ENCODE results near the gene SVIL.
A peak's percentile ranks its signal among the peaks of the same experiment; 100 is the strongest.
"Not testable (repeated sequence)": the region's sequence is repeated elsewhere in the genome, so short reads cannot be mapped to it uniquely, and the experiment has no call there.

Gene SVIL

DNA sequence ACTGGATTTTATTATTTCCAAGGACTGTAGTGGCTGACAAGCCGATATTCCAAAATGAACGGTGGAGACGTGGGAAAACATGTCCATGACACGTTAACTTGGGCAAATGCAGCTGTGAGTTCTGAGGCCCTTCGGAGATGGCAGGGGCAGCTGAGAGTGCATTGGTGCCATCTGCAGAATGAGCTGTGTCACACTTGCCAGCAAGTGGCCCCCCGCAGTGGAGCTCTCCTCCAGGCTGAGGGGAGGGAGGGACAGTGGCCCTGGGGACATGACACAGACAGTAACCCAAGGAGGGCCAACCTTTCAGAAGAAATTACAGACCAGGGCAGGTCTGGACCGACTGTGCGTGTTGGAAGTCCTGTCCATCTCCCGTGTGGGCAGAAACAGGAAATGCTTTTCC lies 139.4 kb downstream of the SVIL start:
- no peak for DNase-seq (ENCODE audit: low read depth)
- TF ChIP-seq, protein P1, sequence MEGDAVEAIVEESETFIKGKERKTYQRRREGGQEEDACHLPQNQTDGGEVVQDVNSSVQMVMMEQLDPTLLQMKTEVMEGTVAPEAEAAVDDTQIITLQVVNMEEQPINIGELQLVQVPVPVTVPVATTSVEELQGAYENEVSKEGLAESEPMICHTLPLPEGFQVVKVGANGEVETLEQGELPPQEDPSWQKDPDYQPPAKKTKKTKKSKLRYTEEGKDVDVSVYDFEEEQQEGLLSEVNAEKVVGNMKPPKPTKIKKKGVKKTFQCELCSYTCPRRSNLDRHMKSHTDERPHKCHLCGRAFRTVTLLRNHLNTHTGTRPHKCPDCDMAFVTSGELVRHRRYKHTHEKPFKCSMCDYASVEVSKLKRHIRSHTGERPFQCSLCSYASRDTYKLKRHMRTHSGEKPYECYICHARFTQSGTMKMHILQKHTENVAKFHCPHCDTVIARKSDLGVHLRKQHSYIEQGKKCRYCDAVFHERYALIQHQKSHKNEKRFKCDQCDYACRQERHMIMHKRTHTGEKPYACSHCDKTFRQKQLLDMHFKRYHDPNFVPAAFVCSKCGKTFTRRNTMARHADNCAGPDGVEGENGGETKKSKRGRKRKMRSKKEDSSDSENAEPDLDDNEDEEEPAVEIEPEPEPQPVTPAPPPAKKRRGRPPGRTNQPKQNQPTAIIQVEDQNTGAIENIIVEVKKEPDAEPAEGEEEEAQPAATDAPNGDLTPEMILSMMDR (IDR thresholded peaks at IDR 0.05; ENCODE audit: low read depth, low read length, missing control alignments) = no peak
- H3K4me3 ChIP-seq (ENCODE audit: low read depth, low read length) = no peak overlapping the region
- in situ Hi-C loops (cut with HindIII; ENCODE audit: low sequenced_read_pairs) = no loop called here

GRCh38 chr10:29493697-29494096 lies 141.1 kb downstream of the SVIL start:
- TF ChIP-seq, protein P1 (IDR thresholded peaks at IDR 0.05; ENCODE audit: low read depth, low read length, missing control alignments) = no peak
- no peak for DNase-seq (ENCODE audit: low read depth)
- H3K4me3 ChIP-seq (ENCODE audit: low read depth, low read length) = no peak overlapping the region
- in situ Hi-C loops (cut with HindIII; ENCODE audit: low sequenced_read_pairs) = no loop called here

GRCh38 chr10:29492774-29493173 lies 142.0 kb downstream of the SVIL start:
- TF ChIP-seq, protein P1 (IDR thresholded peaks at IDR 0.05; ENCODE audit: low read depth, low read length, missing control alignments) = no peak
- H3K4me3 ChIP-seq (ENCODE audit: low read depth, low read length) = no peak overlapping the region
- DNase-seq (ENCODE audit: low read depth) = no peak
- in situ Hi-C loops (cut with HindIII; ENCODE audit: low sequenced_read_pairs) = no loop called here

DNA sequence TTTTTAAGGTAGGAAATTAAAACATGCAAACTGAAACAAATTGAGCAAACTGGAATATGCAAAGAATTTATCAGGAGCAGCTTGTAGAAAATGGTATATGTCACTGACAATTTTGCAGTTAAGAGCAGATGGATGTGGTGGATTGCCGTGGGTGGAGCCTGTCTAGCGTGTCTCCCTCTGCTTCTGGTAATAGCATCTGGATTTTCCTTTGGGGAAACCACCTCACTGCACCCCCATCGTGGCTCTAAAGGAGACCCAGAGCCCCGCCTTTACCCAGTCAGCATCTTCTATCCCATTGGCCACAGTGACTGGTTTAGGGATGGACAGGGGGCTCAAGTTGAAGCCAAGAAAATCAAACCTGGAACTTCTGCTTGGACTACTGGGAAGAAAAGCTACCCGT lies 142.9 kb downstream of the SVIL start:
- in situ Hi-C loops (cut with HindIII; ENCODE audit: low sequenced_read_pairs) = no loop called here
- no peak for DNase-seq (ENCODE audit: low read depth)
- TF ChIP-seq, protein P1 (IDR thresholded peaks at IDR 0.05; ENCODE audit: low read depth, low read length, missing control alignments) = no peak
- no peak overlapping the region for H3K4me3 ChIP-seq (ENCODE audit: low read depth, low read length)

DNA sequence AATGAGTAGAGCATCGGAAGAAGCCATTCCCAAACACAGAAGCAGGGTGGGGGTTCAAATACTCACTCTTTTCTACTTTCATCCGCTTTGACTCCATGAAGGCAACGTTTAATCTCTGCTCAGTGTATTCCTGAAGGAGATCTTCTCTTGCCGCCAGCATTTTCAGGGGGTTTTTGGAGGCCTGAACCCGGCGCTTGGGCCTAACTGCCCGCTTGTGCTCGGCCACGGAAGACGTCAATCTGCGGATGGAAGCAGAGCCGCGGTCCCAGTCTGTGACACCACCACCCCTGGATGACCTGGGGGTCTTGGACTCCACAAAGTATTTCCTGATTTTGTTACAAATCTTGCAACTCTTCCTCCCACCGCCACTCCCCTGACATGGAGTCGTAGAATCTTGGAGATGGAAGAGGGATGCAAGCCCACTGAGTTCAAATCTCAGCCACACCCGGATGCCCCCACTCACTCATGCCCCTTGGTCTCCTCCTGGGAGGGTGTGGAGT lies 143.9 kb downstream of the SVIL start:
- H3K4me3 ChIP-seq (ENCODE audit: low read depth, low read length); in situ Hi-C loops (cut with HindIII; ENCODE audit: low sequenced_read_pairs); DNase-seq (ENCODE audit: low read depth): not testable (repeated sequence)

DNA sequence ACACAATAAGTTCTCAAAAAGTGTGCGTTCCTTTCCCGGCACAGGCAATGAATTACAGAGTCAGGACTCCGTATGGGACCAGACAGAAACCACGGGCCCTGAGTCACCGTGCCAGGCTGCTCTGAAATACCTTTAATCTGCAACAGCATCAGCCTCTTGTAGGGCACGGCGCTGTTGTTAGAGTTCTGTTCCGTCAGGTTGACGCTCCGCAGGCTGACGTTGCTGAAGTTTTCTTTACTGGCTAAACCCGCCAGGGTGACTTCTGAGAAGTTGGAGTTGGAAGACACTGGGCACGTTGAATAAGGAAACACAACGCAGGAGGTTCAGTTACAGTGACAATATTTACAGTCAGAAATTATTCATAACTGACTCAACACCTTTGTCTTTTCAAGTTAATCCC lies 146.3 kb downstream of the SVIL start:
- in situ Hi-C loops (cut with HindIII; ENCODE audit: low sequenced_read_pairs); H3K4me3 ChIP-seq (ENCODE audit: low read depth, low read length); DNase-seq (ENCODE audit: low read depth): not testable (repeated sequence)

- H3K4me3 ChIP-seq (ENCODE audit: low read depth, low read length); DNase-seq (ENCODE audit: low read depth); in situ Hi-C loops (cut with HindIII; ENCODE audit: low sequenced_read_pairs): not testable (repeated sequence)
- TF ChIP-seq, protein P1 (IDR thresholded peaks at IDR 0.05; ENCODE audit: low read depth, low read length, missing control alignments) = peak; percentile 34
These were observed 146.9 kb downstream of the SVIL start for GRCh38 chr10:29487884-29488266.

DNA sequence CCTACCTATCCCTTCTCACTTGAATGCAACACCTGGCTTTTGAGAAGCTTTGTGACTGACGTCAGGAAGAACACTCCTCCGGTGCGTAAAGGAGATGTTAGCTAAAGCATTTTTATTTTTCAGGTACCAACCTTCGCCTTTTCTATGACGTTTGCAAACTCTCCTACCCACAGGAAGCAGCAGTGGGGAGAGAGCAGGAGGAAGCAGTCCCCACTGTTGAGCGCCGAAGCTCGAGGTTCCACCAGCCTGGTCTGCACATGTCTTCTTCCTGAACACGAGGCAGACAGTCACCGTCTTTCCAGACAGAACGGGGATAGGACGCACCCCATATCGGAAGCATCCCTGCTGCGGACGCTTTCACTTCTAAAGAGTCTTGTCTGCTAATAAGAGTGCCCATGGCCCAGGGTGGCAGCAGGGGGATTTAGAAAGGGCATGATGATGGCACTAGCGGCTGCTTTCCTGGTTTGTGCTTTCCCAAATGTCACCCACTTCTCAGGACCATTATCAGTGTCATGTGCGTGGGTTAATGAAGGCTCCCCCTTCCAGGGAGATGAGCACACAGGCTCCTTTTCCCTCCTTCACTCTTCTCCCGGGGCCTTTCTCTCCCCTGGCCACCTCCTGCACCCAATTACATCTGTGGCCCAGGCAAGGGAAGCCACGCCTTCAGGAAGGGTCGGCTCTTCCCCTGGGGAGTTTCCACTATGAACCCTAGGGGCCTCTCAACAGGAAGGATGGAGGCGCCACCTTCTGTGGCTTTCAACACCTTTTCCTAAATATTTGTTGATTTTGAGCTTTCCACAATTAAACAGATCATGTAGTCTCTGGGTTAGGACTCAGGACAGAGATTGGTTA lies 147.5 kb downstream of the SVIL start:
- H3K4me3 ChIP-seq (ENCODE audit: low read depth, low read length); in situ Hi-C loops (cut with HindIII; ENCODE audit: low sequenced_read_pairs); DNase-seq (ENCODE audit: low read depth): not testable (repeated sequence)
